Thyroid gland (tissue), 4 donors: ENCODE measurements around the gene PTCH1.

ENCODE experiments used
- POLR2A ChIP-seq, 2 donors: fragments of 450-650 bp; IDR thresholded peaks; one replicate each; pipeline ENCODE4 v1.6.1; 2017; ENCODE audit warnings: antibody characterized with exemption in 2 of 2, mild to moderate bottlenecking in 2 of 2, moderate library complexity in 1 of 2
- TF ChIP-seq, protein P1 (sequence below), 6 experiments: fragments of 200-600 bp in 3 of 6; fragments of 450-650 bp in 3 of 6; sonication (generic) in 3 of 6; IDR thresholded peaks; one replicate each; pipeline ENCODE4 v1.5.1; 2016 to 2019; ENCODE audit warnings: antibody characterized with exemption in 6 of 6, mild to moderate bottlenecking in 2 of 6, inconsistent platforms in 1 of 6, moderate library complexity in 1 of 6

DNA sequence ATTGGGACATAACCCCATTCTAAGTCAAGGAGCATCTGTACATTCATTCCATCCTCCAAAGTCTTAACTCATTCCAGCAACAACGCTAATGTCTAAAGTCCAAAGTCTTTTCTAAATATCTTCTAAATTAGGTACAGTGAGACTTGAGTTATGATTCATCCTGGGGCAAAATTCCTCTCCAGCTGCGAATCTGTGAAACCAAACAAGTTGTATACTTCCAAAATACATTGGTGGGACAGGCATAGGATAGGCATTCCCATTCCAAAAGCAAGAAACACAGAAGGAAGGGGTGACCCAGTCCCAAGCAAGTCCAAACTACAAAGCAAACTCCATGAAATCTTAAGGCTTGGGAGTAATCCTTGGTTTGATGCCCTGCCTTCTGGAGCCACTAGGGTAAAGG, 101.6 kb downstream of the PTCH1 start:
- TF ChIP-seq, protein P1, sequence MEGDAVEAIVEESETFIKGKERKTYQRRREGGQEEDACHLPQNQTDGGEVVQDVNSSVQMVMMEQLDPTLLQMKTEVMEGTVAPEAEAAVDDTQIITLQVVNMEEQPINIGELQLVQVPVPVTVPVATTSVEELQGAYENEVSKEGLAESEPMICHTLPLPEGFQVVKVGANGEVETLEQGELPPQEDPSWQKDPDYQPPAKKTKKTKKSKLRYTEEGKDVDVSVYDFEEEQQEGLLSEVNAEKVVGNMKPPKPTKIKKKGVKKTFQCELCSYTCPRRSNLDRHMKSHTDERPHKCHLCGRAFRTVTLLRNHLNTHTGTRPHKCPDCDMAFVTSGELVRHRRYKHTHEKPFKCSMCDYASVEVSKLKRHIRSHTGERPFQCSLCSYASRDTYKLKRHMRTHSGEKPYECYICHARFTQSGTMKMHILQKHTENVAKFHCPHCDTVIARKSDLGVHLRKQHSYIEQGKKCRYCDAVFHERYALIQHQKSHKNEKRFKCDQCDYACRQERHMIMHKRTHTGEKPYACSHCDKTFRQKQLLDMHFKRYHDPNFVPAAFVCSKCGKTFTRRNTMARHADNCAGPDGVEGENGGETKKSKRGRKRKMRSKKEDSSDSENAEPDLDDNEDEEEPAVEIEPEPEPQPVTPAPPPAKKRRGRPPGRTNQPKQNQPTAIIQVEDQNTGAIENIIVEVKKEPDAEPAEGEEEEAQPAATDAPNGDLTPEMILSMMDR (IDR thresholded peaks at IDR 0.05) = no peak
- no peak for TF ChIP-seq POLR2A (IDR thresholded peaks at IDR 0.05)
